PC-3 (cell line): ENCODE measurements around the gene HOXD12.

ENCODE experiments used
- EZH2 ChIP-seq: fragments of 300-600 bp; sonication (generic); IDR thresholded peaks from one replicate; pipeline ENCODE4 v1.6.1; 2017; ENCODE audit warnings: antibody characterized with exemption, mild to moderate bottlenecking, low read length; ENCODE audit not compliant: unreplicated experiment
- EZH2phosphoT487 ChIP-seq: fragments of 300-600 bp; sonication (generic); IDR thresholded peaks from 2 replicates; pipeline ENCODE4 v1.6.1; 2018; ENCODE audit warnings: mild to moderate bottlenecking, antibody characterized with exemption, low read length, borderline replicate concordance
- TF ChIP-seq, protein P1 (sequence below): fragments of 300-600 bp; sonication (generic); conservative IDR thresholded peaks from 2 replicates; pipeline ENCODE4 v1.5.1; 2017; ENCODE audit warnings: antibody characterized with exemption, low read depth, mild to moderate bottlenecking, low read length

GRCh38 chr2:176099728-176100546, at the start of gene HOXD12:
- no peak for TF ChIP-seq EZH2
- TF ChIP-seq, protein P1, sequence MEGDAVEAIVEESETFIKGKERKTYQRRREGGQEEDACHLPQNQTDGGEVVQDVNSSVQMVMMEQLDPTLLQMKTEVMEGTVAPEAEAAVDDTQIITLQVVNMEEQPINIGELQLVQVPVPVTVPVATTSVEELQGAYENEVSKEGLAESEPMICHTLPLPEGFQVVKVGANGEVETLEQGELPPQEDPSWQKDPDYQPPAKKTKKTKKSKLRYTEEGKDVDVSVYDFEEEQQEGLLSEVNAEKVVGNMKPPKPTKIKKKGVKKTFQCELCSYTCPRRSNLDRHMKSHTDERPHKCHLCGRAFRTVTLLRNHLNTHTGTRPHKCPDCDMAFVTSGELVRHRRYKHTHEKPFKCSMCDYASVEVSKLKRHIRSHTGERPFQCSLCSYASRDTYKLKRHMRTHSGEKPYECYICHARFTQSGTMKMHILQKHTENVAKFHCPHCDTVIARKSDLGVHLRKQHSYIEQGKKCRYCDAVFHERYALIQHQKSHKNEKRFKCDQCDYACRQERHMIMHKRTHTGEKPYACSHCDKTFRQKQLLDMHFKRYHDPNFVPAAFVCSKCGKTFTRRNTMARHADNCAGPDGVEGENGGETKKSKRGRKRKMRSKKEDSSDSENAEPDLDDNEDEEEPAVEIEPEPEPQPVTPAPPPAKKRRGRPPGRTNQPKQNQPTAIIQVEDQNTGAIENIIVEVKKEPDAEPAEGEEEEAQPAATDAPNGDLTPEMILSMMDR: no peak
- TF ChIP-seq EZH2phosphoT487: no peak
